Ovary (tissue), 3 donors: Measurements from ENCODE around the gene SORCS3.

Source experiments
- CTCF ChIP-seq, 3 donors: fragments of 450-650 bp in 2 of 3; fragments of 200-600 bp in 1 of 3; IDR thresholded peaks; one replicate each; pipeline versions ENCODE4 v1.5.1 to v1.8.0; 2016 to 2022; ENCODE audit warnings: antibody characterized with exemption in 3 of 3, mild to moderate bottlenecking in 1 of 3
- EP300 ChIP-seq: sonication (generic); formaldehyde crosslinking; IDR thresholded peaks from one replicate; pipeline ENCODE4 v1.6.1; 2017; ENCODE audit warnings: antibody characterized with exemption
- POLR2A ChIP-seq: fragments of 450-650 bp; IDR thresholded peaks from one replicate; pipeline ENCODE4 v1.6.1; 2017; ENCODE audit warnings: antibody characterized with exemption, mild to moderate bottlenecking, moderate library complexity
- donor health status: DM: no; HTN: no; CAD: no.

- TF ChIP-seq POLR2A (no peak), CTCF (IDR thresholded peaks at IDR 0.05) (no peak), EP300 (no peak)
These were observed at the start of gene SORCS3 for GRCh38 chr10:104641187-104641936.
